Psoas muscle (tissue), 8 donors: ENCODE results near the gene TENM4. TPM values are rescaled to one million over a fixed set of nuclear protein-coding genes. Genes with fewer than 3 reads are reported as not detected.
A peak's percentile ranks its signal among the peaks of the same experiment; 100 is the strongest.

Experiments
- ATAC-seq, 4 donors: fragments of 200-7000 bp; cut with Tn5 transposase; one replicate each; pipeline ENCODE4 v1.9.1; 2020; ENCODE audit warnings: moderate library complexity in 3 of 4, mild to moderate bottlenecking in 2 of 4
- DNase-seq, 2 donors: peaks; one replicate each; pipeline ENCODE4 v3.0.0-alpha.2; 2020
- H3K27ac ChIP-seq: fragments of 200-600 bp; one replicate; pipeline ENCODE4 v1.8.0; 2022
- H3K27me3 ChIP-seq, 3 donors: fragments of 200-600 bp in 1 of 3; one replicate each; pipeline versions ENCODE4 v1.6.1 to v1.8.0; 2013 to 2022; ENCODE audit warnings: low read length in 2 of 3, mild to moderate bottlenecking in 2 of 3, moderate library complexity in 1 of 3; ENCODE audit not compliant: insufficient read depth in 3 of 3
- H3K36me3 ChIP-seq, 2 donors: fragments of 200-600 bp in 1 of 2; one replicate each; pipeline versions ENCODE4 v1.6.1 to v1.8.0; 2013 to 2022; ENCODE audit warnings: low read depth in 1 of 2, mild to moderate bottlenecking in 1 of 2, moderate library complexity in 1 of 2; ENCODE audit not compliant: insufficient read depth in 1 of 2
- H3K4me1 ChIP-seq: fragments of 200-600 bp; one replicate; pipeline ENCODE4 v1.8.0; 2022
- H3K4me3 ChIP-seq: fragments of 200-600 bp; one replicate; pipeline ENCODE4 v1.8.0; 2022; ENCODE audit warnings: mild to moderate bottlenecking
- H3K9me3 ChIP-seq: fragments of 200-600 bp; one replicate; pipeline ENCODE4 v1.8.0; 2022
- WGBS, 3 donors: extraction: QIAGEN DNeasy Blood & Tissue Kit; methylation state at CpG; one replicate each; pipeline versions ENCODE4 v1.1.6 to v1.1.7; 2013; 5-methylcytosine and 5-hydroxymethylcytosine counted together
- intact Hi-C, 2 donors: fragments of 100-400 bp; cut with DNase I; formaldehyde crosslinking; loops; one replicate each; pipeline versions ENCODE4 v1.11.0 to v1.14.2; 2022
- polyA plus RNA-seq, 3 donors: library from polyadenylated mRNA; stranded (reverse); fragments of 200-250 nt; gene quantifications; one replicate each; pipeline ENCODE4 v1.2.3, GENCODE V29; 2013
- total RNA-seq, 4 donors: library from RNA; stranded (reverse); fragmentation: NEBNext Ultra II Directional in 2 of 4; extraction: Animal tissue kit (Norgen Biotek cat#: 25700) in 2 of 4; gene quantifications; one replicate each; pipeline versions ENCODE4 v1.2.1 to v1.2.4, GENCODE V29; 2021 to 2023
- TF ChIP-seq, protein P1 (sequence below): fragments of 200-600 bp; IDR thresholded peaks from one replicate; pipeline ENCODE4 v1.8.0; 2022; ENCODE audit warnings: antibody characterized with exemption
- donor health status: healthy with polysubstance abuse.
- donor health status: DM: no; HTN: no; CAD: no; lungs with moderate emphysema.
- donor health status: Bipolar disorder and iron deficiency.
- donor health status: healthy.
- donor health status: DM: yes; HTN: yes; CAD: no.
- donor health status: DM: no; HTN: no; CAD: no.
- donor health status: DM: no; HTN: no; CAD: no.
- donor health status: DM: yes; HTN: yes; CAD: no.

The TENM4 gene
- total and polyA plus RNA-seq, 7 donors = 0.05 to 1.7 (median 0.48) TPM

DNA sequence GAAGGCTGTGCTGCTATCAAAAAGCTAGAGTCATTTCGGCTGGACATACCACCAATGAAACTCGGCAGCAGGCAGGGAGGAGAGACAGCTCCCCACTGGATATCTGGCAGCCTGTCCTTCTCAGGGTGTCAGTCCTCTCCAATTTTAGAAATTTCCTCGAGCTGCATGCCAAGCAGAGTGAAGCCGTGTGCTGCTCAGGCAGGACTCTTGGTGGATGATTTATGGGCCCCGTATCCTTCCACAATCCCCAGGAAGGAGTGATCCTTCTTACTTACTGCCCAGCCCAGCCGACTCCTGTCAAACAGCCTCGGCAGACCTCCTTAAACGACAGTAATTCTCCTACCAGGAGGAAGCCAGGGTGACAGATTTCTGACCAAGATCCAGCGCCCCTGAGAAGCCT lies 410.4 kb downstream of the TENM4 start:
- H3K4me1 ChIP-seq = peaks cover 8% of the 10 kb centered on the region
- DNase-seq (no peak), ATAC-seq (peak in 3 of 4 donors; percentile 55 to 73 (median 68))
- H3K27me3 ChIP-seq = peaks cover 0 to 3% (median 0%) of the 10 kb centered on the region in 3 donors
- no peak overlapping the region for H3K4me3 ChIP-seq
- no peak overlapping the region for H3K27ac ChIP-seq
- H3K9me3 ChIP-seq = no peaks in the 10 kb centered on the region
- no peaks in the 10 kb centered on the region for H3K36me3 ChIP-seq
- TF ChIP-seq, protein P1, sequence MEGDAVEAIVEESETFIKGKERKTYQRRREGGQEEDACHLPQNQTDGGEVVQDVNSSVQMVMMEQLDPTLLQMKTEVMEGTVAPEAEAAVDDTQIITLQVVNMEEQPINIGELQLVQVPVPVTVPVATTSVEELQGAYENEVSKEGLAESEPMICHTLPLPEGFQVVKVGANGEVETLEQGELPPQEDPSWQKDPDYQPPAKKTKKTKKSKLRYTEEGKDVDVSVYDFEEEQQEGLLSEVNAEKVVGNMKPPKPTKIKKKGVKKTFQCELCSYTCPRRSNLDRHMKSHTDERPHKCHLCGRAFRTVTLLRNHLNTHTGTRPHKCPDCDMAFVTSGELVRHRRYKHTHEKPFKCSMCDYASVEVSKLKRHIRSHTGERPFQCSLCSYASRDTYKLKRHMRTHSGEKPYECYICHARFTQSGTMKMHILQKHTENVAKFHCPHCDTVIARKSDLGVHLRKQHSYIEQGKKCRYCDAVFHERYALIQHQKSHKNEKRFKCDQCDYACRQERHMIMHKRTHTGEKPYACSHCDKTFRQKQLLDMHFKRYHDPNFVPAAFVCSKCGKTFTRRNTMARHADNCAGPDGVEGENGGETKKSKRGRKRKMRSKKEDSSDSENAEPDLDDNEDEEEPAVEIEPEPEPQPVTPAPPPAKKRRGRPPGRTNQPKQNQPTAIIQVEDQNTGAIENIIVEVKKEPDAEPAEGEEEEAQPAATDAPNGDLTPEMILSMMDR = no peak
- intact Hi-C loops = loop anchor here in 1 of 2 donors (10.0 kb wide), 1 partner anchor 56 kb away; no protein-coding TSS in a partner anchor
- 13 to 25% (median 23%) methylated on average over 9 of the region's 9 CpGs for WGBS, 3 donors

DNA sequence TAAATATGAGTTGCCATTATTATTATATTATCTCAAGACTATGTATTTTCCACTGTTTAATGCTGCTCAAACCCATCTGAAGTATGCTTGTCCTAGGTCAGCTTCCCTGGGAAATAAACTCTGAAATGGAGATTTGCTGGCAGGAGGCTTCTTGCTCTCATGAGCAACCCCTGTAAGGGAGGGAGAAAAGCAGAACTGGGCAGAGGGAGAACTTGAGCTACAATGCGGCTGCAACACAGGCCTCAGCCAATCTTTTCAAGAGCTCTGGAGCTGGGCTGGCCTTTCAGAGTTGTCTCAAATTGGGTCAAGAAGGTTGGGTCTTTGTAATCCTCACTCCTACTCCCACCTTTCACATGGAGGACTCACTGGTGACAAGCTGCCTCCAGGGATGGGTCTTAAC lies 412.6 kb downstream of the TENM4 start:
- DNase-seq = no peak
- peaks cover 8% of the 10 kb centered on the region for H3K4me1 ChIP-seq
- TF ChIP-seq, protein P1 = no peak
- 82 to 100% (median 83%) methylated on average over 1 of the region's 1 CpG for WGBS, 3 donors
- no peaks in the 10 kb centered on the region for H3K36me3 ChIP-seq
- intact Hi-C loops = no loop called here
- H3K4me3 ChIP-seq = no peak overlapping the region
- no peaks in the 10 kb centered on the region for H3K9me3 ChIP-seq
- H3K27me3 ChIP-seq = peaks cover 0 to 4% (median 0%) of the 10 kb centered on the region in 3 donors
- no peak overlapping the region for H3K27ac ChIP-seq
- no peak for ATAC-seq

DNA sequence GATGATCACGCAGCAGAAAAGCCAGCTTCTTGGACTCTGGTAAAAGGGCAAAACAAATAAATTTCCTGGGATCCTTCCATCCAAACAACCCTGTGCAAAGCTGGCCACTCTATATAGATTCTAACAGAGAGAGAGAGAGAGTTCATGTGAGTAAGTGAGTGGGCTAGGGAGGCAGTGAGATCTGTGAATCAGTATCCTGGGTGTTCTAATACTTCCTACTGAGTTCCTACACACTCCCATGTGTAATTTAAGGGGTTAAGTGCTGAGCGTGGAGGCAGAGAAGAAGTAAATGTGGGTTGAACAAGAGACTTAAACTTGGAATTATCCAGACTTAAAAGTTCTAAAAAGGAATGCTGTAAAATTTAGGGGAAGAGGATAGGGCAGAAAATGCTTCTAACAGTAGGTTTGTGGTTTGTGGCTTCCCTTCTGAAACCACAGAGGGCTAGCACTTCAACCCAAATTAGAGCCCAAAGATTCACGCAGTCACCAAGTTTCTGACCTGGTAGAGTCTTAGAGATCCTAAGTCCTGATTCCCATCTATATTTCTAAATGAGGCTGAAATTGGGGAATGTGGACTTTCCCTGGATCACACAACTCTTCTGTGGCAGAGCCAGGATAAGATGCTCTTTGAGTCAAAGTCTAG lies 413.9 kb downstream of the TENM4 start:
- Histone ChIP-seq H3K36me3 (no peaks in the 10 kb centered on the region), H3K4me3 (no peak overlapping the region), H3K4me1 (peaks cover 8% of the 10 kb centered on the region), H3K27me3 (peaks cover 0 to 4% (median 0%) of the 10 kb centered on the region in 3 donors), H3K27ac (no peak overlapping the region), H3K9me3 (no peaks in the 10 kb centered on the region)
- no peak for ATAC-seq
- TF ChIP-seq, protein P1 = no peak
- intact Hi-C loops = no loop called here
- WGBS, 3 donors = 73 to 81% (median 75%) methylated on average over 3 of the region's 3 CpGs
- DNase-seq = no peak

DNA sequence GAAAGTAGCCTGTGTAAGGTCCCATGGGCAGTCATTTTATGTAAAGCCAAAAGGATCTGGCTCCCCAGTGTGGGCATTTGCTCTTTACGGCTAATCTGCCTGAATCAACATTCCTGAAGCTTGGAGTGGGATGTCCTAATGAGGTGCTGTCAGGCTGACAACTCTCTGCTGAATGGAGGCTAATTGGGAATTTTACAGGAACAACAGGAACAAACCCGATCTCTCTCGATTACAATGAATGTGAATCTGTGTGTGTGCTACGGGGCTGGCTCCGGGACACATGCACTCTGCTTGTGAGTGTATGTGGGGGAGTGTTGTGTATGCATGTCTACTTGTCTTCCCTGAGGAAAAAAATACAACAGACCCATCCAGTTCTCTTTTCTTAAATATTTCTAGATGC lies 415.2 kb downstream of the TENM4 start:
- H3K4me1 ChIP-seq = peaks cover 8% of the 10 kb centered on the region
- intact Hi-C loops = no loop called here
- H3K27me3 ChIP-seq = peaks cover 0 to 4% (median 0%) of the 10 kb centered on the region in 3 donors
- TF ChIP-seq, protein P1 = no peak
- H3K9me3 ChIP-seq = no peaks in the 10 kb centered on the region
- ATAC-seq = no peak
- no peak for DNase-seq
- H3K4me3 ChIP-seq = no peak overlapping the region
- WGBS, 3 donors = 61 to 71% (median 63%) methylated on average over 5 of the region's 5 CpGs
- no peaks in the 10 kb centered on the region for H3K36me3 ChIP-seq
- no peak overlapping the region for H3K27ac ChIP-seq

DNA sequence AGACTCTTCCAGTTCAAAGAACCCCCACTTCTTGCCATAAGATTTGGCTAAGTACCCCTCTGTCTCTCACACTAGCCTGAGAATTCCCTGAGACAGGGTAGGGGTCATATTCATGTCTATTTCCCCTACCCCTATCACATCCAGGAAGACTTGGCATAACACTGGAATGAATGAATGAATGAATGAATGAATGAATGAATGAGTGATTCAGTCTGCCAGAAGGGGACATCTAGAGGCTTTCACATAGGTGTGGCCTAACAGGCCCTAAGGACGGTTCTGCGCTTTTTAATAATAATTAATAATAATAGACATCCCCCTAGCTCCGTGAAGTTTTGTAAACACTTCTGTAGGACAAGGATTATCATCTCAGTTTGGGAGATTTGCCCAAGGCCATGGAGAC lies 415.7 kb downstream of the TENM4 start:
- Histone ChIP-seq H3K27ac (no peak overlapping the region), H3K4me1 (peaks cover 5% of the 10 kb centered on the region), H3K36me3 (no peaks in the 10 kb centered on the region), H3K9me3 (no peaks in the 10 kb centered on the region), H3K27me3 (peaks cover 0 to 4% (median 0%) of the 10 kb centered on the region in 3 donors), H3K4me3 (no peak overlapping the region)
- DNase-seq (no peak), ATAC-seq (no peak)
- 91 to 94% (median 93%) methylated on average over 3 of the region's 3 CpGs for WGBS, 3 donors
- TF ChIP-seq, protein P1 = no peak
- intact Hi-C loops = no loop called here
